Skeletal muscle satellite cell (primary cell): ENCODE data around the gene OR5D14. TPM values are rescaled to one million over a fixed set of nuclear protein-coding genes. Genes with fewer than 3 reads are reported as not detected.

Source experiments
- H3K27me3 ChIP-seq: 2 replicates; pipeline ENCODE4 v1.7.0; 2013; ENCODE audit warnings: low read length; ENCODE audit not compliant: control insufficient read depth, insufficient read depth
- H3K36me3 ChIP-seq: 2 replicates; pipeline ENCODE4 v1.7.0; 2013; ENCODE audit warnings: mild to moderate bottlenecking, control low read depth, low read length; ENCODE audit not compliant: insufficient read depth
- H3K4me1 ChIP-seq: 2 replicates; pipeline ENCODE4 v1.7.0; 2013; ENCODE audit warnings: low read length; ENCODE audit not compliant: control insufficient read depth, insufficient read depth
- H3K4me2 ChIP-seq: 2 replicates; pipeline ENCODE4 v1.7.0; 2013; ENCODE audit warnings: mild to moderate bottlenecking, low read length
- H3K4me3 ChIP-seq: 2 replicates; pipeline ENCODE4 v1.7.0; 2013; ENCODE audit warnings: low read length
- H3K9ac ChIP-seq: 2 replicates; pipeline ENCODE4 v1.7.0; 2013; ENCODE audit warnings: mild to moderate bottlenecking, low read depth, low read length, moderate library complexity
- H3K9me3 ChIP-seq: replicated peaks from 2 replicates; pipeline ENCODE4 v1.7.0; 2013; ENCODE audit warnings: mild to moderate bottlenecking, control low read depth, low read length
- total RNA-seq: library from RNA; depleted of rRNA; stranded (reverse); fragments of >200 nt; gene quantifications from 2 replicates; pipeline ENCODE4 v1.2.3, GENCODE V29; 2012; rRNA removed

The OR5D14 gene
- total RNA-seq, result not detected in 2 replicates

DNA sequence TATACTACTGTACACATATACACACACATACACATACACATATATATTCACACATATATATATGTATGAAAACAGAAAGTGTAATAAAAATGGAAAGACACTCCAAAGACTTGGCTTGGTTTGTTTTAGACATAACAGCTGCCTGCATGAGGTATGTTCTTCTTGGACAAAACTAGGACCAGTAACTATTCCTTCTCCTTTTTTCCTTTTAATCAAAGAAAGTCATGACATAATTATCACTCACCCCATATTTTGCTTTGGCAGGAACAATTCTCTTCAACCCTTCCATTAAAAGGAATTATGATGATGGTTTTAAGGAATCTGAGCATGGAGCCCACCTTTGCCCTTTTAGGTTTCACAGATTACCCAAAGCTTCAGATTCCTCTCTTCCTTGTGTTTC, at the start of gene OR5D14:
OR5D14 (plus strand) TSS at position 301 of the 400 bp plus-strand sequence; CDS start at position 301, 0 bp downstream.
- H3K4me1 ChIP-seq, result no peaks in the 10 kb centered on the region
- H3K36me3 ChIP-seq, result no peaks in the 10 kb centered on the region
- H3K27me3 ChIP-seq, result no peaks in the 10 kb centered on the region
- H3K9me3 ChIP-seq, result no peaks in the 10 kb centered on the region
- H3K4me2 ChIP-seq, result no peak within 1 kb of the TSS
- no peak within 1 kb of the TSS for H3K4me3 ChIP-seq
- no peak within 1 kb of the TSS for H3K9ac ChIP-seq

DNA sequence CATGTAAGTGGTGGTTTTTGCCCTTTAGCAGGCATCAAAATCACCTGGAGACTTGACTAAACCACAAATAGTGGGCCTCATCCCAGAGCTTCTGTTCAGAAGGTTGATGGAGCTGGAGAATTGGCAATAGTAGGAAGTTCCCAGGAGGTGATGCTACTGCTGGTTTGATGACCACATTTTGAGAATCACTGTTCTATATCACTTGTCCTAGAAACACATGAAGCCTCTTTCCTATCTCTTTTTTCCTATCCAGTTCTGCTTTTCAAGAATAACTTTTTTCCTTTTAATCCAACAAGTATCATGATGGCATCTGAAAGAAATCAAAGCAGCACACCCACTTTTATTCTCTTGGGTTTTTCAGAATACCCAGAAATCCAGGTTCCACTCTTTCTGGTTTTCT, 22.2 kb upstream of the OR5D14 start, which contains the start of gene OR5D13:
OR5D13 (plus strand) TSS at position 301 of the 400 bp plus-strand sequence; CDS start at position 301, 0 bp downstream.
- Histone ChIP-seq H3K9ac (no peak within 1 kb of the TSS), H3K27me3 (no peaks in the 10 kb centered on the region), H3K4me2 (no peak within 1 kb of the TSS), H3K4me1 (no peaks in the 10 kb centered on the region), H3K4me3 (no peak within 1 kb of the TSS), H3K36me3 (no peaks in the 10 kb centered on the region), H3K9me3 (no peaks in the 10 kb centered on the region)

DNA sequence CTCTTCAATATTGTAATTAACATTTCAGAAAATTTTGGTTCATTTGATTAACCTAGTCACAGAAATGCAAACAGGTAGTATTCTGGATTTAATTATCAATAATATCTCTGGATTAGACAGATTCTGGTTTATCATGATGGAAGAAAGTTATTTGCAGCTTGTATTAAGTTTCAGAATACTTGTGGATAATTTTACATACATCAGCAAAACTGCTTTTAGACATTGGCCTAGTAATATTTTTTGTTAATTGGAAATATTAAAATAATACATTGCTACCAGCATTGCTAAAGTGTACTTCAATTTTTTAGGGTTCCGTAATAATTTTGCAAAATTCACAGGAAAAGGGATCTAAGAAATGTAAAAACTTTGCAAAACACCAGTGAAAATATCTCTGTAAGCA, 3.8 kb upstream of the OR5D14 start:
- no peak overlapping the region for H3K4me3 ChIP-seq
- H3K27me3 ChIP-seq, result no peaks in the 10 kb centered on the region
- H3K9ac ChIP-seq, result no peak overlapping the region
- no peaks in the 10 kb centered on the region for H3K36me3 ChIP-seq
- H3K4me2 ChIP-seq, result no peak overlapping the region
- H3K4me1 ChIP-seq, result no peaks in the 10 kb centered on the region
- H3K9me3 ChIP-seq, result no peaks in the 10 kb centered on the region

DNA sequence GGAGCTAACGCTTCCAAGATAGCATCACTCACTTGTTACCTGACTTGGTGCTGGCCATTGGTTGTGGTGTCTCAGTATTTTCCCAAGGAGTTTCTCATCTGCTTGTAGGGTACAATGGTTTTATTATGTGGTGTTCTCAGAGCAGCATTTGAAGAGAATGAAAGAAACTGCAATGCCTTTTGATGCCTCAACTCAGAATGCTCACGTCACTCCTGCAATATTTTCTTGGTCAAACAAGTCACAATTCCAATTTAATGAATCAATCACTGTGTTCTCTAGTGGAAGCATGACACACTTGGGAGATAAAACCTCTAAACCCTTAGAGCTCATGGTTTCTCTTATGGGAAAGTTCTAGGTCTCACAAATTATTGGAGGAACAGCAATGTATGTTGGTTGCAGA, 2.0 kb upstream of the OR5D14 start:
- Histone ChIP-seq H3K27me3 (no peaks in the 10 kb centered on the region), H3K4me3 (no peak overlapping the region), H3K9me3 (no peaks in the 10 kb centered on the region)

DNA sequence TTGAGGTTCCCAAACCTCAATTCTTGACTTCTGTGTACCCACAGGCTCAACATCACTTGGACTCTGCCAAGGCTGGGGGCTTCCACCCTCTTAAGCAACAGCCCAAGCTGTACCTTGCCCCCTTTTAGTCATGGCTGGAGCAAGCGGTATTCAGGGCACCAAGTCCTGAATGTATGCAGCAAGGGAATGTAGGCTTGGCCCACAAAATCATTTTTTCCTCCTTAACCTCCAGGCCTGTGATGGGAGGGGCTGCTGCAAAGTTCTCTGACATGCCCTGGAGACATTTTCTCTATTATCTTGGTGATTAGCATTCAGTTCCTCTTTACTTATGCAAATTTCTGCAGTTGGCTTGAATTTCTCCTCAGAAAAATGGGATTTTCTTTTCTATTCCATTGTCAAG, 10.9 kb downstream of the OR5D14 start:
- H3K9me3 ChIP-seq, result peaks cover 4% of the 10 kb centered on the region
- H3K4me3 ChIP-seq, result no peak overlapping the region
- H3K4me1 ChIP-seq, result no peaks in the 10 kb centered on the region
- no peaks in the 10 kb centered on the region for H3K27me3 ChIP-seq
- H3K9ac ChIP-seq, result no peak overlapping the region
- no peaks in the 10 kb centered on the region for H3K36me3 ChIP-seq
- H3K4me2 ChIP-seq, result no peak overlapping the region

More for the DNA sequence above, 2.0 kb upstream of the OR5D14 start:
- Histone ChIP-seq H3K9ac (no peak overlapping the region), H3K36me3 (no peaks in the 10 kb centered on the region), H3K4me2 (no peak overlapping the region), H3K4me1 (no peaks in the 10 kb centered on the region)

DNA sequence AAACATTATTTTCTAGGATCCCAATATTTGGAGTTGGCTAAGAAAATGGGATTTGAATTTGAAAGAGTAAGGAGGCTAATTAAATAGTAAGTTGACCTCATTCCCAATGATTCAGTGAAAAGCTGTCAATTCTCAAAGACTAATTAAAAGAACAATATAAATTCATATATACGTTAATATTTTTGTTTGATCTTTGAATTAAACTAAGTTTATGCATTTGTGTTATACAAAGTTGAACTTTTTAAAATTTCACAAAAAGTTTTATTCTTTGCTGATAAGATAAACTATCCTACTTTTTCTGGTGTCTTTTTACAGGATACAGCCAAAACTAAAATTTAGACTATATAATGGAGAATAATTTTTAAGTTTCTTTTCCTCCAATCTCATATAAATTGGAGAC, 15.7 kb downstream of the OR5D14 start, which contains the start of gene OR5L1:
OR5L1 (plus strand) TSS at position 301 of the 400 bp plus-strand sequence. CDS start 100 bp downstream, outside the sequence.
- Histone ChIP-seq H3K4me2 (no peak within 1 kb of the TSS), H3K9ac (no peak within 1 kb of the TSS), H3K4me3 (no peak within 1 kb of the TSS), H3K36me3 (no peaks in the 10 kb centered on the region), H3K4me1 (no peaks in the 10 kb centered on the region), H3K9me3 (peaks cover 4% of the 10 kb centered on the region), H3K27me3 (no peaks in the 10 kb centered on the region)

GRCh38 chr11:55819330-55819729, 24.0 kb downstream of the OR5D14 start, which contains the start of gene OR5D18:
Gene OR5D18, plus strand, starts transcription at chr11:55819630. Its CDS starts 0 bp downstream, at chr11:55819630.
- Histone ChIP-seq H3K4me2 (no peak within 1 kb of the TSS), H3K9me3 (peaks cover 5% of the 10 kb centered on the region), H3K27me3 (no peaks in the 10 kb centered on the region), H3K4me3 (no peak within 1 kb of the TSS), H3K9ac (no peak within 1 kb of the TSS), H3K36me3 (no peaks in the 10 kb centered on the region), H3K4me1 (no peaks in the 10 kb centered on the region)

DNA sequence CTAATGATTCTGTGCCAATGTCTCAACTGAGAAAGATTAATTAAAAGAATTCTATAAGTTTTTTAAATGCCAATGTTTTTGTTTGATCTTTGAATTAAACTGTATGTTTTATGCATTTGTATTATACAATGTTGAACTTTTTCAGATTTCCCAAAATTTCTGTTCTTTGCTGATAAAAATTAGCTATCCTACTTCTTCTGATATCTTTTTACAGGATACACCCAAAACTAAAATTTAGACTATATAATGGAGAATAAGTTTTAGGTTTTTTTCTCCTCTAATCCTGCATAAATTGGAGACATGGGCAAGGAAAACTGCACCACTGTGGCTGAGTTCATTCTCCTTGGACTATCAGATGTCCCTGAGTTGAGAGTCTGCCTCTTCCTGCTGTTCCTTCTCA, 31.6 kb downstream of the OR5D14 start, which contains the start of gene OR5L2:
OR5L2 (plus strand) TSS at position 301 of the 400 bp plus-strand sequence; CDS start at position 301, 0 bp downstream.
- H3K9me3 ChIP-seq, result no peaks in the 10 kb centered on the region
- no peaks in the 10 kb centered on the region for H3K27me3 ChIP-seq
- no peak within 1 kb of the TSS for H3K4me2 ChIP-seq
- H3K9ac ChIP-seq, result no peak within 1 kb of the TSS
- no peaks in the 10 kb centered on the region for H3K36me3 ChIP-seq
- no peaks in the 10 kb centered on the region for H3K4me1 ChIP-seq
- H3K4me3 ChIP-seq, result no peak within 1 kb of the TSS

DNA sequence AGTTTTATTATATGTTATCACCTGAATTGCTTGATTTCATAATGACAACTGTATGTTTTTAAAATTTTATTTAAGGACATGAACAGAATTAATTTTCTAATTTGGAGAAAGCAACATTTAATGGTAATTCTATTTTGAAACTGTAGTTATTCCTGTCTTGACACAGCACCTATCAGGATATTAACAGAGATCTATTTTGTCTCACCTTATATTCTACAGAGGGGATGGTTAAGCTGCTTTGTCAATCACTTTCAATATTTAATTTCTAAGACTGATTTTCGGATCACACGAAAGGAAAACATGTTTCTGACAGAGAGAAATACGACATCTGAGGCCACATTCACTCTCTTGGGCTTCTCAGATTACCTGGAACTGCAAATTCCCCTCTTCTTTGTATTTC, 43.1 kb downstream of the OR5D14 start, which contains the start of gene OR5D16:
OR5D16 (plus strand) TSS at position 301 of the 400 bp plus-strand sequence; CDS start at position 301, 0 bp downstream.
- Histone ChIP-seq H3K4me1 (no peaks in the 10 kb centered on the region), H3K4me2 (no peak within 1 kb of the TSS), H3K36me3 (no peaks in the 10 kb centered on the region), H3K4me3 (no peak within 1 kb of the TSS), H3K27me3 (no peaks in the 10 kb centered on the region), H3K9me3 (no peaks in the 10 kb centered on the region), H3K9ac (no peak within 1 kb of the TSS)
